Astrocyte (in vitro differentiated cells and primary cell): ENCODE results near the gene RPS6KL1. TPM values are rescaled to one million over a fixed set of nuclear protein-coding genes. Genes with fewer than 3 reads are reported as not detected.

ENCODE experiments used
- DNase-seq: peaks from one replicate; pipeline ENCODE4 v3.0.0-alpha.2; 2010; ENCODE audit warnings: low read depth
- FAIRE-seq: peaks from 2 replicates; lab custom pipeline; 2011; peaks lifted over from hg19 to GRCh38; lab: Jason Lieb, UNC
- H2AFZ ChIP-seq: 2 replicates; pipeline ENCODE4 v1.6.0; 2012; ENCODE audit warnings: low read depth, low read length, inconsistent platforms
- H3K27ac ChIP-seq: 2 replicates; pipeline ENCODE4 v1.5.1; 2011; ENCODE audit warnings: low read depth, low read length, inconsistent platforms
- H3K27me3 ChIP-seq: 2 replicates; pipeline ENCODE4 v1.6.0; 2011; ENCODE audit warnings: low read length, inconsistent platforms; ENCODE audit not compliant: insufficient read depth
- H3K36me3 ChIP-seq: 2 replicates; pipeline ENCODE4 v1.5.1; 2011; ENCODE audit warnings: low read length, inconsistent platforms; ENCODE audit not compliant: insufficient read depth
- H3K4me1 ChIP-seq: 2 replicates; pipeline ENCODE4 v1.5.1; 2011; ENCODE audit warnings: low read length, inconsistent platforms; ENCODE audit not compliant: insufficient read depth
- H3K4me2 ChIP-seq: 2 replicates; pipeline ENCODE4 v1.6.0; 2012; ENCODE audit warnings: low read length, inconsistent platforms
- H3K4me3 ChIP-seq: 2 replicates; pipeline ENCODE4 v1.5.1; 2011; ENCODE audit warnings: low read depth, mild to moderate bottlenecking, low read length, inconsistent platforms; ENCODE audit not compliant: insufficient read depth
- H3K79me2 ChIP-seq: 2 replicates; pipeline ENCODE4 v1.6.0; 2012; ENCODE audit warnings: mild to moderate bottlenecking, low read length, inconsistent platforms; ENCODE audit not compliant: insufficient read depth
- H3K9ac ChIP-seq: 2 replicates; pipeline ENCODE4 v1.6.0; 2012; ENCODE audit warnings: mild to moderate bottlenecking, low read length, inconsistent platforms
- H3K9me3 ChIP-seq: 2 replicates; pipeline ENCODE4 v1.5.1; 2012; ENCODE audit warnings: low read depth, mild to moderate bottlenecking, low read length, inconsistent platforms; ENCODE audit not compliant: insufficient read depth
- H4K20me1 ChIP-seq: 2 replicates; pipeline ENCODE4 v1.6.0; 2012; ENCODE audit warnings: low read length, inconsistent platforms; ENCODE audit not compliant: insufficient read depth
- H3K27ac Mint-ChIP-seq: one replicate; pipeline ENCODE4 v1.8.0; 2021; ENCODE audit warnings: mild to moderate bottlenecking, mixed read lengths; ENCODE audit not compliant: unreplicated experiment
- H3K27me3 Mint-ChIP-seq: one replicate; pipeline ENCODE4 v1.8.0; 2021; ENCODE audit warnings: low read depth, mixed read lengths; ENCODE audit not compliant: unreplicated experiment
- H3K36me3 Mint-ChIP-seq: one replicate; pipeline ENCODE4 v1.8.0; 2021; ENCODE audit warnings: low read depth, mixed read lengths; ENCODE audit not compliant: unreplicated experiment
- H3K4me1 Mint-ChIP-seq: one replicate; pipeline ENCODE4 v1.8.0; 2021; ENCODE audit warnings: low read depth, mixed read lengths; ENCODE audit not compliant: unreplicated experiment
- H3K4me3 Mint-ChIP-seq: one replicate; pipeline ENCODE4 v1.8.0; 2021; ENCODE audit warnings: mild to moderate bottlenecking, moderate library complexity, mixed read lengths; ENCODE audit not compliant: unreplicated experiment
- H3K9me3 Mint-ChIP-seq: one replicate; pipeline ENCODE4 v1.8.0; 2021; ENCODE audit warnings: mild to moderate bottlenecking, mixed read lengths; ENCODE audit not compliant: unreplicated experiment
- CTCF ChIP-seq: IDR thresholded peaks from 2 replicates; pipeline ENCODE4 v1.5.1; 2011; ENCODE audit warnings: low read depth, mild to moderate bottlenecking, inconsistent platforms, low read length, moderate library complexity; ENCODE audit not compliant: insufficient read depth
- EZH2 ChIP-seq: IDR thresholded peaks from 2 replicates; pipeline ENCODE4 v1.6.1; 2012; ENCODE audit warnings: mild to moderate bottlenecking, low read length, inconsistent platforms; ENCODE audit not compliant: insufficient read depth
- total RNA-seq: library from RNA; stranded (reverse); gene quantifications from 2 replicates; pipeline ENCODE4 v1.2.1, GENCODE V29; 2021

Gene RPS6KL1
- total RNA-seq, 1 donor from 2014 or later, result 1.7 TPM

- H3K27ac ChIP-seq, result no peak overlapping the region
- no peak overlapping the region for H3K27ac Mint-ChIP-seq
- TF ChIP-seq EZH2 (no peak), CTCF (no peak)
- H3K4me3 ChIP-seq, result no peak overlapping the region
- DNase-seq, result no peak
- no peaks in the 10 kb centered on the region for H4K20me1 ChIP-seq
- peaks cover 9% of the 10 kb centered on the region for H3K27me3 ChIP-seq
- H3K9ac ChIP-seq, result no peak overlapping the region
- H3K4me1 ChIP-seq, result no peaks in the 10 kb centered on the region
- H3K27me3 Mint-ChIP-seq, result peaks cover 23% of the 10 kb centered on the region
- no peak overlapping the region for H3K4me2 ChIP-seq
- no peaks in the 10 kb centered on the region for H3K79me2 ChIP-seq
- H3K4me1 Mint-ChIP-seq, result no peaks in the 10 kb centered on the region
- no peaks in the 10 kb centered on the region for H3K36me3 ChIP-seq
- H3K4me3 Mint-ChIP-seq, result no peak overlapping the region
- no peaks in the 10 kb centered on the region for H3K9me3 ChIP-seq
- FAIRE-seq, result no peak
- H3K9me3 Mint-ChIP-seq, result peaks cover 2% of the 10 kb centered on the region
- no peaks in the 10 kb centered on the region for H3K36me3 Mint-ChIP-seq
- H2AFZ ChIP-seq, result no peak overlapping the region
Observed at GRCh38 chr14:74868739-74869138, 54.3 kb downstream of the RPS6KL1 start.

GRCh38 chr14:74867673-74868072, 55.4 kb downstream of the RPS6KL1 start:
- Histone ChIP-seq H3K9me3 (no peaks in the 10 kb centered on the region), H3K9ac (no peak overlapping the region), H3K36me3 (no peaks in the 10 kb centered on the region), H3K27me3 (peaks cover 9% of the 10 kb centered on the region), H3K27ac (no peak overlapping the region), H3K4me2 (no peak overlapping the region), H3K4me3 (no peak overlapping the region), H3K79me2 (no peaks in the 10 kb centered on the region), H2AFZ (no peak overlapping the region), H3K4me1 (no peaks in the 10 kb centered on the region), H4K20me1 (no peaks in the 10 kb centered on the region)
- Mint-ChIP-seq H3K9me3 (peaks cover 2% of the 10 kb centered on the region), H3K4me3 (no peak overlapping the region), H3K4me1 (no peaks in the 10 kb centered on the region), H3K36me3 (no peaks in the 10 kb centered on the region), H3K27ac (no peak overlapping the region), H3K27me3 (peaks cover 28% of the 10 kb centered on the region)
- DNase-seq (peak; percentile 51), FAIRE-seq (no peak)
- TF ChIP-seq EZH2, result no peak
- TF ChIP-seq CTCF, result no peak

GRCh38 chr14:74866708-74867389, 56.2 kb downstream of the RPS6KL1 start:
- DNase-seq, result no peak
- no peak overlapping the region for H3K4me3 Mint-ChIP-seq

More at GRCh38 chr14:74866708-74867389, 56.2 kb downstream of the RPS6KL1 start:
- Histone ChIP-seq H3K9ac (no peak overlapping the region), H3K79me2 (no peaks in the 10 kb centered on the region), H3K9me3 (no peaks in the 10 kb centered on the region), H3K36me3 (no peaks in the 10 kb centered on the region), H4K20me1 (no peaks in the 10 kb centered on the region), H2AFZ (no peak overlapping the region), H3K4me2 (no peak overlapping the region), H3K27me3 (peaks cover 9% of the 10 kb centered on the region), H3K27ac (no peak overlapping the region), H3K4me1 (no peaks in the 10 kb centered on the region), H3K4me3 (no peak overlapping the region)
- H3K9me3 Mint-ChIP-seq, result no peaks in the 10 kb centered on the region
- no peak for FAIRE-seq
- no peaks in the 10 kb centered on the region for H3K4me1 Mint-ChIP-seq
- H3K27ac Mint-ChIP-seq, result no peak overlapping the region
- TF ChIP-seq EZH2 (no peak), CTCF (no peak)
- H3K36me3 Mint-ChIP-seq, result no peaks in the 10 kb centered on the region
- H3K27me3 Mint-ChIP-seq, result peaks cover 28% of the 10 kb centered on the region
